GM08714 (cell line): ENCODE measurements around the gene DLGAP1.
"Not testable (repeated sequence)": the region's sequence is repeated elsewhere in the genome, so short reads cannot be mapped to it uniquely, and the experiment has no call there.

Experiments
- H3K4me3 ChIP-seq: fragments of 200-500 bp; sonication (Bioruptor generic); 2 replicates; pipeline ENCODE4 v1.5.1; 2014; ENCODE audit warnings: mild to moderate bottlenecking, low read length, inconsistent platforms
- ZNF274 ChIP-seq: IDR thresholded peaks from 2 replicates; pipeline ENCODE4 v1.6.1; 2012; ENCODE audit warnings: mild to moderate bottlenecking, low read depth, low read length

Gene DLGAP1

GRCh38 chr18:3720818-3721545, 734.1 kb downstream of the DLGAP1 start:
- no peak for TF ChIP-seq ZNF274
- no peak overlapping the region for H3K4me3 ChIP-seq

DNA sequence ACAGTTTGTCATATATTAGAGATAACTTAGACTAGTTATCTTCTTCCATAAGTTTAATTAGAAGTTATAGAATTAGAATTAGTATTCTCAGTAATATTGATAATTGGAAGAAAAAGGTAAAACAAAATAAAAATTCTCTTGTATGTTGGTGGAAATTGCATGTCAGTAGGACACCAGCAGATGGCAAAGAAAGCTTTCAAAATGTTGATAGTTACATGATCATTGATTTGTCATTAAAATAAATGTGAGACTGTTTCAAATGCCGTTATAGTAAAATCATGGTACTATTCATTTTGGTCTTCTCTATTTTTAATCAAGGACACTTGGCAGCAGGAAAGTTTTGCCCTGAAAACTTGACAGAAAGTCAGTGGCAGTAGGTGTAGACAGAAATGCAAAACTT, 734.9 kb downstream of the DLGAP1 start:
- no peak overlapping the region for H3K4me3 ChIP-seq
- TF ChIP-seq ZNF274, result no peak

DNA sequence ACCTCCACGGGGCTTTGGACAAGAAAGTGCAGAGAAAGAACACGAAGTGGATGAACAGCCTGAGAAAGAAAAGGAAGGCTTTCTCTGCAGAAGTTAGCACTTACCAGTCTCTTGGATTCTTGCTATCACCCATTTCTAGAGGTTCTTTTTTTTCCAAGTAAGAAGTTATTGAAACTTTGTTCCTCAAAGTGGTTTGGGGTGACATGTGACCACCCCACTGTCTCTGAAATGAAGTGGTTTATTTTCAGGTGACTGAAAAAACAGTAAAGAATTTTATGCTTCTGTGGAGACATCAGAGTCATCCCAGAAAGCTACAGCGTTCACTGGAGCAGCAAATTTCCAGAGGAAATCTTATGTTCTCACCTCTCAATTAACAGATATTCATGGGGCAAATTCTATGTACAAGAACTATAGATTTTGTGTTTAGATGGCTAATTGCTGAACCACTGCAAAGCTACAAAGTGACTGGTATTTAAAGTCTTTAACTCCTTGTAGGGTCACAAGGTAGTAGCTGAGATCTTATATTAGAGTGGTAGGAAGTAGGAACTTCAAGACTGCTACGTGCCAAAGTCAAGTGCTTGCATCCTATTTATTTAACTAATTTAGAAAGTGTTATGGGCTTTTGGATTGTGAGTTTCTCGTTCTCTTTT, 737.6 kb downstream of the DLGAP1 start:
- no peak overlapping the region for H3K4me3 ChIP-seq
- TF ChIP-seq ZNF274, result no peak

DNA sequence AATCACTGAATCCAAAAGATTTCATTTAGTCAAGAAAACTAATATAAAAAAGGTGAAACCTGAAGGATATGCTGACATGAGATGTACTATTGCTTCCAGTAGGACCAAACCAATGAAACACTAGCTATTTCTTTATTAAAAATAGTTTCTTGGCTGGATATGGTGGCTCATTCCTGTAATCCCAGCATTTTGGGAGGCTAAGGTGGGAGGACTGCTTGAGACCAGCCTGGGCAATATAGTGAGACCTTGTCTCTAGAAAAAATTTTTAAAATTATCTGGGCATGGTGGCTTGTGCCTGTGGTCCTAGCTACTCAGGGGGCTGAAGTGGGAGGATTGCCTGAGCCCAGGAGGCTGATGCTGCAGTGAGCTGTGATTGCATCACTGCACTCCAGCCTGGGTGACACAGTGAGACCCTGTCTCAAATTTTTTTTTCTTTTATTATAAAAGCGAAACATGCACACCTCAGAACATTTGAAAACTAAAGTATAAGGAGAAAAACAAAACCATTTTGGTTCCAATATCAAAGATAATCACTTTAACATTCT, 738.9 kb downstream of the DLGAP1 start:
- no peak overlapping the region for H3K4me3 ChIP-seq
- TF ChIP-seq ZNF274, result no peak

DNA sequence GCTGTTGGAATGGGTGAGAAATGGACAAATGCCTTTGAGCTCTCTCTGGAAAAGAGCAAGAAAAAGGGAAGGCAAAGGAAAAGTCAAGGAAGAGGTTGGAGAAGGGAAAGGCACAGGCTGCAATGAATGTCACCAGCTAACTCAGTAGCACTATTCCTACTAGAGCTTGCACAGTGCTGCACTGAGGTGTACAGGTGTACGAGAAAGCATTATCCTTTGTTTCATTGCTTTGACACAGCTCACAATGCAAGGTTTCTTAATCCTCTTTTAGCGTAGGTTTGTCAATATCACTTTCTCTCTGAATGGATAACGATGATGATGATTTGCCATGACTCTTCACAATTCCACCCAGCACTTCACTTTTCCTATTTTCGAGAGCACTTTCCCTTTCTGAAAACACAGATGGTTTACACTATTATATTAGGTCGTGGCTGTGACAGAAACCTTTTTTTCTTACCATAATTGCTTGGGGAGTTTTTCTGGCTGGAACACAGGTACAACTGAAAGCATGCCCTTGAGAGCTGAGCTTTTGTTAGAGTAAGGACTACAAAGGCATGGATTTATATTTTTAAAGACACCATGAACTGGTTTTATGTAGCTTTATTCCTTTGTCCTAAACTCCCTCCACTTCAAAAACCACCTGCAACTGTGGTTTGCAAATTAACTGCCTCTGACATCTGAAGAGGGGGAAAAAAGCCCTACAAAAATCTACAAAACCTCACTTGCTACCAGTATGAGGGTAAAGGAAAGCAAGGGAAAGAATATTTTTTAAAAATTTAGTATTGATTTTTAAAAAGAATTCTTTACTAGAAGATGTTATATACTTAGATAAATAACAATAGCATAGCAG, 739.7 kb downstream of the DLGAP1 start:
- TF ChIP-seq ZNF274, result no peak
- H3K4me3 ChIP-seq, result no peak overlapping the region

GRCh38 chr18:3713708-3714107, 741.4 kb downstream of the DLGAP1 start:
- no peak for TF ChIP-seq ZNF274
- H3K4me3 ChIP-seq, result no peak overlapping the region

DNA sequence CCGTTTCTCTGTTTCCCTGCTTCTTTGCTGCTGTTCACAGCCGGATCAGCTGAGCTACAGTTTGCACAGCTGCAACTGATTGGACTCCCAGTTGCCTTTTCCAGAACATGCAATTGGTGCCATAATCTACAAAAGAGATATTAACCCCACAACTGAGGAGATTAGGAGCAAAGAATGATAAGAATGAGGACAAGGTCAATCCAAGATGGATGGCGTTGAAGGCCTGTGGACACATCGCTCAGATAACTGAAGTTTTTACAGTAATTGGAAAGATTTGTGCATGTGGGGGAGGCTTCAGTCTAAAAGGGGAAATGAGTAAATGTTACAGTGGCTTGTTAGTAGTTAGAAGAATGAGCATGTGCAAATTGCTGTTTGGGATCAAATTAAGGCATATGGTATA, 741.9 kb downstream of the DLGAP1 start:
- H3K4me3 ChIP-seq, result no peak overlapping the region
- TF ChIP-seq ZNF274, result no peak

- no peak for TF ChIP-seq ZNF274
- H3K4me3 ChIP-seq, result no peak overlapping the region
Measured at GRCh38 chr18:3712491-3712890, 742.6 kb downstream of the DLGAP1 start.

- TF ChIP-seq ZNF274, result no peak
- H3K4me3 ChIP-seq, result no peak overlapping the region
Measured at GRCh38 chr18:3710712-3711301, 744.3 kb downstream of the DLGAP1 start.

DNA sequence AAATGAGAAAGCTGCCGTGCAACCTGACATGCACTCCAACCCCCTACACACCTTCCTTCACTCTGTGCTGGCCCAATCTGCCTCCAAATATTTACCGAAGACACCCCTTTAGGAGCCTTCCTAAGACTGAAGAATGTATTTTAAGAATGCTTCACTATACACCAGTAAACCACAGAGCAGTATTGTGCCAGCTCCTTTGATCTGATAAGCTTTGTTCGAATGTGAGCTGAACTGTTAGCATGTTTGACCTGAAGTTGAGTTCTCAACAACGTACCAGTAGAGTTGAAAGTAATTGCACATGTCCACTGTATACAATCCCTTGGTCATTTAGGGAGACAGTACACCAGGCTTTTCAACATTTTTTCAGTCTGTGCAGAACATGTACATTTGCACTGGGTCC, 745.9 kb downstream of the DLGAP1 start:
- no peak overlapping the region for H3K4me3 ChIP-seq
- TF ChIP-seq ZNF274, result no peak

GRCh38 chr18:3706279-3707097, 748.6 kb downstream of the DLGAP1 start:
- no peak for TF ChIP-seq ZNF274
- no peak overlapping the region for H3K4me3 ChIP-seq

DNA sequence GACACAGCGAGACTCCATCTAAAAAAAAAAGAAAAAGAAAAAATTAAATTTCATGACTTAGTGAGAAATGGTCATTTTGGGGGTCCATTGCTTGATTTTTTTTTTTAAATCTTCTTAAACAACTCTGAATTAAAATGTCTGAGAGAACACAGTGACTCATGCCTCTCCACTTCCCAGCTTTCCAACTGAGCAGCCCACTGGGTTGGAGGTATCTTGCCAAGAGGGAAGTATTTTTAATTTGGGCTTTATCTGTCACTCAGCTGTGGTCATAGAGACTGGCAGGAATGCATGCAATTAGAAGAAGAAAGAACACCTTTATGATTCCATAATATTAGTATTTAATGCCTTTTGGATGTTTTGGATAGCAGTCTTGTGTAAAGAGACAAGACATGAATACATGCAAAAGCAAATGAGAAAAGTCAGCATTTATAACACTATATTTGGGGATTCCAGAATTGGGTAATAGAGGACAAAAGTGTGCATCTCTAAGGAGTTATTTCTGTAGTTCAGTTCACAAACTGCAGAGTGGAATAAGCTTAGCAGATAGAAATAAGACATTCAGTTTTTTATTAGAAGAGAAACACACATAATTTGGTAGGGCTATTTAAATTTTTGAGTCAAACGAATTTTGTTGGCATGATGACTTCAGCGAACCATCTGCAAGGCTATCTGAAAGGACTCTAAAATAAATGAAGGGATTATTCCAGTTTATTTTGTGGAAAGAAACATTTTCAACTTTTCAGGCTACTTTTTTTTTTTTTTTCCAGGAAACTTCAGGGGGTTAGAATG, 750.4 kb downstream of the DLGAP1 start:
- no peak for TF ChIP-seq ZNF274
- H3K4me3 ChIP-seq, result no peak overlapping the region

DNA sequence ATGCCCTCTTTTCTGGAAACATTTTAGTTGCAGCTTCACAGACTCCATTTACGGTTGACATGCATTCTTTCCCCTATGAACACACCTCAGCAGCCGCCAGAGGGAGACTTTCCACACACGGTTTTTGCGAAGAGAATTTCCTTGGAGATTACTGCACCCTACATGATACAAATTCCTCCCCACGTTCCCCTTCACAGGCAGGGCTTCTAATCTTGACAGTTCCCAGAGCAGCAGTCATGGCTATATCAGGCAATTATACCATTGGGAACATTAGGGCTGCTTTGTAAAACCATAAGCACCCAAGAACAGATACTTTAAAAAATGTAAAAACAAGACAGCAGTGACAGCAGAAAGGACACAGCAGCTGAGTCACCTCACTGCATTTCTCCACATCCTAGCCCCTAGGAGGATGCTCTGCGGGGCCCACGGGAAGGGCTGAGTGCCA, 751.4 kb downstream of the DLGAP1 start:
- H3K4me3 ChIP-seq, result no peak overlapping the region

GRCh38 chr18:3699707-3700567, 755.2 kb downstream of the DLGAP1 start:
- H3K4me3 ChIP-seq, result not testable (repeated sequence)

More for the DNA sequence above, 751.4 kb downstream of the DLGAP1 start:
- no peak for TF ChIP-seq ZNF274

- not testable (repeated sequence) for H3K4me3 ChIP-seq
Measured at GRCh38 chr18:3694030-3694778, 760.9 kb downstream of the DLGAP1 start.
